ENCODE data around the gene C3orf20.

- TF ChIP-seq, protein P1, sequence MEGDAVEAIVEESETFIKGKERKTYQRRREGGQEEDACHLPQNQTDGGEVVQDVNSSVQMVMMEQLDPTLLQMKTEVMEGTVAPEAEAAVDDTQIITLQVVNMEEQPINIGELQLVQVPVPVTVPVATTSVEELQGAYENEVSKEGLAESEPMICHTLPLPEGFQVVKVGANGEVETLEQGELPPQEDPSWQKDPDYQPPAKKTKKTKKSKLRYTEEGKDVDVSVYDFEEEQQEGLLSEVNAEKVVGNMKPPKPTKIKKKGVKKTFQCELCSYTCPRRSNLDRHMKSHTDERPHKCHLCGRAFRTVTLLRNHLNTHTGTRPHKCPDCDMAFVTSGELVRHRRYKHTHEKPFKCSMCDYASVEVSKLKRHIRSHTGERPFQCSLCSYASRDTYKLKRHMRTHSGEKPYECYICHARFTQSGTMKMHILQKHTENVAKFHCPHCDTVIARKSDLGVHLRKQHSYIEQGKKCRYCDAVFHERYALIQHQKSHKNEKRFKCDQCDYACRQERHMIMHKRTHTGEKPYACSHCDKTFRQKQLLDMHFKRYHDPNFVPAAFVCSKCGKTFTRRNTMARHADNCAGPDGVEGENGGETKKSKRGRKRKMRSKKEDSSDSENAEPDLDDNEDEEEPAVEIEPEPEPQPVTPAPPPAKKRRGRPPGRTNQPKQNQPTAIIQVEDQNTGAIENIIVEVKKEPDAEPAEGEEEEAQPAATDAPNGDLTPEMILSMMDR (IDR thresholded peaks at IDR 0.05) = no peak
- no peak for TF ChIP-seq POLR2A (IDR thresholded peaks at IDR 0.05)
Measured at GRCh38 chr3:14744556-14744955, 69.6 kb downstream of the C3orf20 start.
